LoVo (cell line): ENCODE results near the gene CLDN22.

Source experiments
- DNase-seq: peaks from one replicate; pipeline ENCODE4 v3.0.0-alpha.2; 2016; ENCODE audit warnings: low spot score

Gene CLDN22

DNA sequence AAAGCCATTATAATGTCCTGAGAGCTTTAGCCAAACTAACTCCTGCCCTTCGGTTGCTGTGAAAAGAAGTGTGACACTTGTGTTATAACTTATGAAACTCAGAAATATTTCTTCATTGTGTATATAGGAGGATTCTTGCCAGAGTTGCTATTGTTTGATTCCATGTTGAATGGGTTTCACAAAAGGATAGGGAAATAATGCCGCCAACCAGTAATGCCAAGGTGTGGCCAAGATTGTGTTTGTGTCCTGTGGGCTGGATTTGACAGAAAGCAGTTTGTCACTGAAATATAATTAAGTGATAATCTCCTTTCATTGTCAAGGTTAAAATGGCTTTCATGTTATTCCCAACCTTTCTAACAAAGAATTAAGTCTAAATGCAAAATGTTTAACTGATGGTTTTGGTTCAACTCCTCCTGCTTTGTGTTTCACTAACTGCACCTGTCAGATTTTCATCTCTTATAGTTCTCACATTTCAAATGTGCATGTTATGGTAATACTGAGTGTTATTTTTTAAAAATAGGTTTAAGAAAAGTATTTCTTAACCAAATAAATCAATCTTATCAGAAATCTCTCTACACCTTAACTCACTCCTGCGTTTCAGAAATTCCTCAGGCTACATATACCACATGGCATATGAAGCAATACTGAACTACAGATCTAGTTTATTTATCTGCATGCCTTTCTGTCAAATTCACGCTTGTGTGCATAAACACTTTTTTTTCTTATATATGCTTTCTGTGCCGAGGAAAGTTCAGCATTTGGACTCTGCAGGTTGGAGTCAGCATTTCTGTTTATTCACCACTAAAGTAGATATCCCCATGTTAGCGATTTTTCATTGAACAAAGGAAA, at the start of gene CLDN22:
Gene CLDN22 (minus strand): TSS at position 66 of the 849 bp plus-strand sequence. CDS start 58 bp downstream, at position 8.
- DNase-seq, result no peak

DNA sequence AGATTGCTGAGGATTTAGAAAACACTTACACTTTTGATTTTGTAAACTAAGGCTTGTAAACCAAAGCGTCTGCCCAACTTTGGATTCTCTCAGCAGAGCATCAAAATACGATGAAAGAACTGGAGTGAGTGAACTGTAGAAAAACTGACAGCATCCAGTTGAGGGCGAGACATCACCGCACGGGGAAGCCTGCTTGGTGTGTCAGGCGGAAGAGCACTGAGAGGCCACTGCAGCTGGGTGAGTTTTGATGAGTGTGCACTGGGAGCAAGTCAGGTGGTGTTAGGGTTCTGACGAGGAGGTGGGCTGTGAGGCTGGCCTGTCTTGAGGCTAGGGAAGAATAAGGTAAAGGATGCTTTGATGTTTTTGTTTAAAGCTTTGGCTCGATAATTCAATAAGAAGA, 49.0 kb upstream of the CLDN22 start:
- no peak for DNase-seq

DNA sequence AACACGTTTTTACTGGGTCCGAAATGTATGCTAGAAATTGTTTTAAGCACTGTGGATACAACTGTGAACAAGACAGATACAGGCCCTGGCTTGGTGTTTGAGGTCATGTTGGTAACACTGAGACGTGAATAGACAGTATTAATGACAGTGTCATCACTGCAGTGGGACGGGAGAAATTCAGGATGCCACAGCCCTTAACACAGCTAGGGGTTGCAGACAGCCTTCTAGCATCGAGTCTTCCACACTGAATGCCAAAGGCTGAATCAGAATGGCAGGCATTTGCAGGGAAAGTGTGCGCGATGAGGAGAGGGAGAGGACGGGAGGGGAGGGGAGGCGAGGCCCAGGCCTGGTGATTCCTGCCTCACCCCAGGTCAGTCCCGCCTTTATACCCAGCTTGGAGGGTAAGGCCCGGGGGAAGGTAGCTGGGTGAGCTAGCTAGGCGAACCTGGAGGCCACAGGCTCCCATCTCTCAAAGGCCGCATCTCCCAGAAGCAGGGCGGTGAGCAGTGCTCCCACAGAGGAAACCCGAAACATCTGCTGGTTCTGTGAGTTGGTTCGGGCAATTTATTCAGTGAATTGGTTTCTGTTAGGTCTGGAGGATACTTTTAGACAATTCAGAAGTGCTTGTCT, 46.2 kb upstream of the CLDN22 start:
- DNase-seq, result no peak

DNA sequence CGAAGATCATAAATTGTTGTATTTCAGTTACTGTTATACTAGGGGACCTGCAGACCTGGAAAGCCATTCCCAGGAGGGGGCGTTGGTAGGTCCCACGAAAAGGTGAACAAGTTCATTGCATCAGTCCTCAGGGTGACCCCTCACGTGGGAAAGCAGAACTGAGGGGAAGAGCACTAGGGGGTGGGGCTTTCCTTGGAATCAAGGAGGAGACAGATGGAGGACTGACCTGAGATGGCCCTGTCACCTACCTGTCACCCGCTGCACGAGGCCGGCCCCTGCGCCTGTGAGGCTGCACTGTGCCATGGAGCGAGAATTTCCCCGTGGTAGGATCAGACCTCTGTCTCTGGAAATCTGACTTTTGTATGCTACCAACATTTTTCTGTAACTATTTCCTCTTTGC, 43.9 kb upstream of the CLDN22 start:
- no peak for DNase-seq

DNA sequence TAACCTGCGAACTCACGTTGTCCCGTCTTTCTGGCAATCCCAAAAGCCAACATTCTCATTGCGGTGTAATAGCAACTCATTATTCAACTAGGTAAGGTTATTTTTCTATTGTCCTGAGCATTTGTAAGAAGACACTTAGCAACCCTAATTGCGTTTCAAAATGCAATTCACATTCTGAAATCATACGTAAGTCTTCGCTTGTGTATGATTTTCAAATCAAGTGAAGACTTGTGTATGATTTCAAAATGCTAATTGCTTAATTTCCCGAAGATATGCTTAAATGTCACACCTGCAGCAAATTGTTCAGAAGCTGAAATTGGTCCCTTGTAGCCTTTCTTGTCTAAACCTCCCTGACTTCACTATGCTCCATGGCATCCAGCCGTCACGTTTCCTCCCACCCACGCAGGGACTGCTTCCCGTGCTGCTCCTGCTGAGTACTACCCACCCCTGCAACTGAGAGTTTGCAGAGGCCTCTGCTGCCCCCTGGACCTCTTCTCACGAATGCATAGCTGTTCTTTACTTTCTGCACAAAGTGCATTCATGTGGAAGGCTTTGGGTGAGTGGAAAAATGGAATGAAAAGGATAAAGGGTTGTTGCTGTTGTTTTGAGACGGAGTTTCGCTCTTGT, 43.0 kb upstream of the CLDN22 start:
- DNase-seq, result no peak

DNA sequence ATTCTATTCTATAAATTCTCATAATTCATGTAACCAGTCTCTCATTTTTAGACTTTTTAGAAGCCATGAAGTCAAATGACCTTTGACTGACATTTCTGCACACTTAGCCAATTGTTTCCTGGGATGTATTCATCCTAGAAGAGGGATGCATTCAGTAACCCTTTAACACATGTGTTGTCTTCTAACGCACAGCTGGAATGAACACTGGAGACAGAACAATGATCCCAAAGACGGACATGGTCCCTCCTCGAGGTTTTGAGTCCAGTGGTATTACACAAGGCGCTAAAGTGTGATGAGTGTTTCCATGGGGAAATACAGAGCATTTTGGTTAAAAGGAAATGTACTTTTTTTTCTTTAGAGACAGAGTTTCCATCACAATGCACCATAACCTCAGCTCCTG, 42.0 kb upstream of the CLDN22 start:
- DNase-seq, result no peak

DNA sequence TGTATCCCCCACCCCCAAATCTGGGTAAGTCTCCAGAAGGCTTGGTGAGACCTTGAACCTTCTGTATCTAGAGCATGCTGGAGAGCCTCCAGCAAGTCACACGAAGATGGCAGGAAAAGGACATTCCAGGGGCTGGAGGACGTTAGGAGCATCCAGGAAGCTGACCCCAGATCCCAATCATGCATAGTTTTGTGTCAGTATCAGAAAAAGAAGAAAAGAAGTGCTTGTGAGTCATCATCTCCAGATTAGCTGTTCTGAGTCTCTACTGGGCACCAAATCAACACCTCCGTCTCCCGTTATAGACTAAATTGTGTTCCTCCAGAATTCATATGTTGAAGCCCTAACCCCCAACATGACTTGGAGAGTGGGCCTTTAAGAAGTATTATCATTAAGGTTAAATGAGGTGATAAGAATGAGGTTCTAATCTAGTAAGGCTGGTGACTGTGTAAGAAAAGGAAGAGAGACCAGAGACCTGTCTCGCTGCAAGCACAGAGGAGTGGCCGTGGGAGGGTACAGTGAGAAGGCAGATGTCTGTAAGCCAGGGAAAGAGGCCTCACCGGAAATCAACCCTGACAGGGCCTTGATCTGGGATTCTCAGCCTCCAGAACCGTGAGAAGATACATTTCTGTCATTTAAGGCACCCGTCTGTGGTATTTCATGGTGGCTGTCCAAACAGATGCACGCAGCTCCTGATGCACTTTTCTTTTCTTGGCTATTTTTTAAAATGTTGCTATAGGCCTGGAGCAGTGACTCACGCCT, 40.3 kb upstream of the CLDN22 start:
- no peak for DNase-seq

DNA sequence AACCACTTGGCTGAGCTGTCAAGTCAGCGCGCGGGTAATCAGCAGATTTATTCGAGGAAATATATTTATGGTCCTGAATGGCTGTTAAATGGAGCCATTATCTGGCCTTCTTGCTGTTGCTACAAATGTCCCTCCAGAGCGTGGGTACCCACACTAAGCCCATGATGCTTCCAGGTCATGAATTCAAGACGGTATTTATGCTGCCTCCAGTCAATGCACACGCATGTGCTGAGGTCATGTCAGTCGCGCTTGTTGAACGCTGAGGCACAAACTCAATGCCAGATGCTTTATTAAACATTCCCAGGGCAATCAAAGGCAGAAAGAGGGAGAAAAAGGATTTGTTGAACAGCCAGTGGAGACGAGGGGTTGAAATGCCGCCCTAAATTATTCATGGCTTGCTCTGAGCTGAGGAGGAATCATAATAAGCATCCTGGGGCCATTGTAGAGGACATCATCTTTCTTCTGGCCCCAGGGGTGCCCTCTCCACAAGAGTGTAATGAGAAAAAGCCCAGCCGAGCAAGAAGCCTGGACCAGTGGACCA, 38.2 kb upstream of the CLDN22 start:
- no peak for DNase-seq

DNA sequence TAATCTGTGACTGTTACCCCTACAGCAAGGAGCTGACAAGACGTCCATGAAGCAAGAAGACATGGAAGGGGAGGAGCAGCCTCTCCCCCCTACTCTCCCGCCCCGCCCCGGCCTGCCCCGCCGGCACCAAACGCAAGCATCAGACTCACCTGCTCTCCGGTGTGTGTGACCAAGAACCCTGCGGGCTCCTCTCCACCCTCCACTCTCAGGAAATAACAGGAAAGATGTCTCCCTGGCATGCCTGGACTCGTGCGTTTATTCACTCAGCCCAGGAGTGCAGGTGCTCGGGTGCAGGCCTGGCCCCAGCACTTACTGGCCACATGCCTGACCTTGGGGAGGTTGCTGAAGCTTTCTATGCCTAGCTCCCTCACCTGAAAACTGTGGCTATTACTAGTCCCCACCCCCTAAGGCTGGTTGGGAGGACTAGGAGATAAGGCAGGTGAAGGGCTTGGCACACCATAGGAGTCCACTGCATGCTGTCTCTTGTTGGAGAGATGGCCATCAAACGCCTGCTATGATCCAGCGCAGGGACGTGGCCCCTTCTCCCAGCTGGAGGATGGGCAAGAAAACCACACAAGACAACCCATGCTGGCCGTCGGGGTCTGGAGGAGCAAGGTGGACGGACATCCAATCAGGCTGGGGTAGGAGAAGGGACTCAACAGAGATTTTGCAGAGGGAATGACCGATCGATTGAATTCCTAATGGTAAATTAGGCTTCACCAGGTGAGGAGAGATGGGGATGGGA, 37.0 kb upstream of the CLDN22 start:
- DNase-seq, result no peak

DNA sequence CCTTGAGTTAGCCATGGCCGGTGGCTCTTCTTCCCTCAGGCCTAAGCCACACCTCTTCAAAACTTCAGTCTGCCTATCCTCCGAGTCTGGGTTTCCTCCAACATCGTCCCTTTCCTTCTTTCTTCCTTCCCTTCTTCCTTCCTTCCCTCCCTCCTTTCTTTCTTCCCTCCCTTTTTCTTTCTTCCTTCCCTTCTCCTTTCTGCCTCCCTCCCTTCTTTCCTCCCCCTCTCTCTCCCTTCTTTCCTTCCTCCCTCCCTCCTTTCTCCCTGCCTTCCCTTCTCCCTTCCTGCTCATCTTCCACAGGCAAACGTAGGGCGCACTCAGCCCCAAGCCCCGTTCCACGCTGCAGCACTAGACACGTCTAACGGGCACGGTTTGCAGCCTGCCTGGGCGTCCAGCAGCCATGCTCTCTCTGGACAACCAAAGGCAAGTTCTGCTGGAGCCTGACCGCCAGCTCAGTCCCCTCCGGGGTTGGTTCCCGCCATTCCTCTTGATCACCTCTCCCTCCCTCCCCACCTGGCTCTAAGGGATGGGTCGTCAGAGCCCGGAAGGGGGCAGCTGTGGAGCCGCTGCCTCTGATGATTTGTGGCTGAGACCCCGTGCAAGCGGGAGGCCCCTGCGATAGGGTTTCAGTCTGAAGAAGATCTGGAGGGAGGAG, 36.2 kb upstream of the CLDN22 start:
- DNase-seq, result no peak

DNA sequence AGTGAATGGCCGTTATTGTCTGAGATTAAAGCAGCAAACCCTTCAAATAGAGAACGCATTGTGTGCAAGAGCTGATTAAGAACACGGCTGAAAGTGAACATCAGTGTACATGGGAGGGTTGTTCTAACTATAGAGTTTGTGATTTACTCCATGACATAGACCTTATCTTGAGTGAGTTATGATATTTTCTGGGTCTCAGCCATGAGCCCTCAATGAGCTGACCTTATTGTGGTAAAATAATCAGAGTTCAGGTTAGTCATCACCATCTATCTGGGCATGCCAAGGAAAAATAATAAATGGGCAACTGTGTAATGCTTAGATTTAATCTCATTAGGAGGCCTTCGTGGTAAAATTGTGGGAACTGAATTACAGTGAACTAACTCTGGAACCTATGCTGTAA, 35.3 kb upstream of the CLDN22 start:
- DNase-seq, result no peak

DNA sequence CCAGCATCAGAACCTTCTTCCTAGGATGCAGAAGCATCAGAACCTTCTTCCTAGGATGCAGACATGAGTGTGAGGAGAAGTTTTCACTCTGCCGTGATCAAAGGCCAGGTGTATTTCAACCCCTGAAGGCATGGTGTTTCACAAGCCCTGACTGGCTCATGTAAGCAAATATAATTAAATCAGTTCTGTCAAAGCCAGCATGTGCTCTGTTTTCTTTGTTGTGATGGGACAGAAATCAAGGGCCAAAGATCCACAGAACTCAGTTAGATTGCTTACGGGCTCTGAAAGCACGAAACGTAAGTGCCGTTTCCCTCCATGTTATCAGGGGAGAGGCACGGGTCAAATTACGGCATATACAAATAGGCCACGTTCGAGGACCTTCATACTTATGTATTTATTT, 34.1 kb upstream of the CLDN22 start:
- DNase-seq, result no peak

DNA sequence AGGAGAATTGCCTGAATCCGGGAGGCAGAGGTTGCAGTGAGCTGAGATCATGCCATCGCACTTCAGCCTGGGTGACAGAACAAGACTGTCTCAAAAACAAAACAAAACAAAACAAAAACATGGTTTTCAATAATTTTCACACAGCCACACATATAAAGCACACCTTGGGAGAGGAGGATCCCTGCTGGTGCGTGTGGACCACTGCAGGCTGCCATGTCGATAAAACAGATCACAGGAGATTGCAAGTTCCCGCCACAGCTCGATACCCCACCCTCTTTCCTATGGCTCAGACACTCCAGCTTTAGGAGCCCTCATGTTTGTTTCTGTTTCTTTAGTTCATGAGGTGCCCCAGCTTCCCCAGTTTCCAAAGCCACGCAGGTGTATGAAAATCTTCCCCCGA, 33.5 kb upstream of the CLDN22 start:
- no peak for DNase-seq

DNA sequence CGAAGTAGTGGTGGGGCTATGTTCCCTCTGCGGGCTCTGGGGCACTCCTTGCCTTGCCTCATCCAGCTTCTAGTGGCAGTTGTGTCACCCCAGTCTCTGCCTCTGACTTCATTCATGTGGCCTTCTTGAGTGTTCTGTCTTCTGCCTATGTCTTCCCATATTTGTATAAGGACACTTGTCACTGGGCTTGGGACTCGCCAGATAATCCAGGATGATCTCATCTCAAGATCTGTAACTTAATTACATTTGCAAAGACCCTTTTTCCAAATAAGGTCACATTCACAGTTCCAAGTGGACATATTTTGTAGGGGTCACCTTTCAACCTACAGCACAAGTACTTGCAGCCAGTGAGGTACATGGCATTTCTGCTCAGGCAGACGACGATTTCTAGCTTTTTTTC, 32.5 kb upstream of the CLDN22 start:
- no peak for DNase-seq

DNA sequence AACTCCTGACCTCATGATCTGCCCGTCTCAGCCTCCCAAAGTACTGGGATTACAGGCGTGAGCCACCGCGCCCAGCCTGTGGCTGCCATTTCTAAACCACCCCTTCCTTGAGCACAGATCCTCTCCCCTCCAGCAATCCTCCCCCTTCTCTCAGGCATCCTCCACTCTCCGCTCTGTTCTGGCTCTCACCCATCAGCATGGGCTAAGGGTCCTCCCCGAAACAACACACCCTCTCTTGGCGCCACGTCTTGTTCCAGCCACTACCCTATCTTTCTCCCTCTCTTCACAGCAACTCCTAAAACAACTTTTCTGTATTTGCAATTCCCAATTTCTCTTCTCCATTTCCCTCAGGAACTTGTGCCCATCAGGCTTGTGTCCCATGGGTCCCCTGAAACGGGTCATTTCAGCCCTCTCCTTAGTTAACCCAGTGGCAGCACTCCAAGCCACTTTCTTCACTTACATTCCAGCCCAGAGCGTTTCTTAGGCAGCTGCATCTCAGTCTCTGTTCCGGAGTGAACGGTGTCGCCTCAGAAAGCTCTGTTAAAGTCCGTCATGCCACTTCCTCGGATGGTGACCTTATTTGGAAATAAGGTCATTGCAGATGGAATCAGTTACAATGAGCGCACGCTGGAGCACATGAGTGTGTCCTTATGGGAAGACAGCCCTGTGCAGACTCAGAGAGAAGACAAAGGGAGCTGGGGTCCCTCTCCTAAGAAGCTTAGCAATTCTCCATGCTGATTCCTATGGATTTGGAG, 30.4 kb upstream of the CLDN22 start:
- no peak for DNase-seq

DNA sequence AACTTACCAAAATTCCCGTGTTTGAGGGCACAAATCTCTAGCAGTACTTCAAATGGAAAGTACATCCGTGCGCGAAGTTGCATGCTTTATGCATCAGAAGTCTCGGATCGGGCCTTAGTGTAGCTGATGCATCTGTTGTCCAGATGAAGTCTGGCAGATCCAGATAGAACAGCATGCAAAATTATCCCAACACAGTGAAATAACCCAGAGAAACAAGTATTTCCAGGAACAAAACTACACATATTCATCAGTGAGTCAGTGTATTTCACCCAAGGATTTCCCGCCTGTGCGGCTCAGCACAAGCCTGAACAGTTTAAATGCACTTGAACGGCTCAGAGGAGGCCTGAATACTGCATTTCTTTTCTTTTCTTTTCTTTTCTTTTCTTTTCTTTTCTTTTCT, 29.6 kb upstream of the CLDN22 start:
- no peak for DNase-seq

DNA sequence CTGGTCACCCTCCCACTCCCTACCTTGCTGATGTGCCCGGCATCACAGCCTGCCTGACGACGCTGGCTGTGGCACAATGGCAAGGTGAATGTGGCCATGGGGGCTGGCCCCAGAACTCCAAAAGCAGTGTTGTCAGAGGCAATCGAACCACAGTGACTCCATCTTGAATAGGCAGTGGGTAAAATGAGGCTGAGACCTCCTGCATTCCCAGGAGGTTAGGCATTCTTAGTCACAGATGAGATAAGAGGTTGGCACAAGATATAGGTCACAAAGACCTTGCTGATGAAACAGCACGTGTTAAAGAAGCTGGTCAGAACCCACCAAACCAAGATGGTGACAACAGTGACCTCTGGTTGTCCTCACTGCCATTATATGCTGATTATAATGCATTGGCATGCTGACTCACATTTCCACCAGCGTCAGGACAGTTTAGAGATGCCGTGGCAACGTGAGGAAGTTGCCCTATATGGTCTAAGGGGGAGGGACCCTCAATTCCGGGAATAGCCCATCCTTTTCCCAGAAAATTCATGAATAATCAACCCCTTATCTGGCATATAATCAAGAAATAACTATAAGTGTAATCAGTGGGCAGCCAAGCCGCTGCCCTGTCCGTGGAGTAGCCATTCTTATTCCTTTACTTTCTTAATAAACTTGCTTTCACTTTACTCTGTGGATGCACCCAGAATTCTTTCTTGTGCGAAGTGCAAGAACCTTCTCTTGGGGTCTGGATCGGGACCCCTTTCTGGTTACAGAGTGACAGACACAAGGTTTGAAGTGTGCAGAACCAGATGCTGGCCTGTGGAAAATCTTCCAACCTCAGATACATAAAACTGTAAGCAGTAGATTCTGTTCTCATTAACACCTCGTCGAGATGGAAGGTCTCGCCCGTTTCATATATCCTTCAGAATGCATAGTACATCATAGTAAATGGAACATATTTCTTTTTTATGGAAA, 28.9 kb upstream of the CLDN22 start:
- DNase-seq, result no peak

DNA sequence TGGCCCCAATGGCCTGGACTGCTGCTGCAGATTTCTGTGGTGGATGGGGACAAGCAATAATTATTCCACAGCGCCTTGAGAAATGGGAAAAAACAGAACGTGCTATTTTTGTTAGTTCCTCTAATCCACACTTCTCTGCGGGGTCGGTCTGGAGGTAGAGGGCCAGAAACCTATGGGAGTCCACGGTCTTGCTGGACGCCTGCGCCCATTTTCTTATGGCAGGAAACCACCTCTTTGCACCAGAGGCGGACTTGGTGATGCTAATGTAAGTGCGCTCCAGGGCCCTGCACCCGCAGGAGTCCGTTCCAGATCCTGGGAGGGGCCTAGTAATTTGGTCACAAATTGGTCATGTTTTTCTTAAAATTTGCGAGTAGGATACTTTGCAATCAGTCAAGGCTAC, 28.1 kb upstream of the CLDN22 start:
- DNase-seq, result no peak

DNA sequence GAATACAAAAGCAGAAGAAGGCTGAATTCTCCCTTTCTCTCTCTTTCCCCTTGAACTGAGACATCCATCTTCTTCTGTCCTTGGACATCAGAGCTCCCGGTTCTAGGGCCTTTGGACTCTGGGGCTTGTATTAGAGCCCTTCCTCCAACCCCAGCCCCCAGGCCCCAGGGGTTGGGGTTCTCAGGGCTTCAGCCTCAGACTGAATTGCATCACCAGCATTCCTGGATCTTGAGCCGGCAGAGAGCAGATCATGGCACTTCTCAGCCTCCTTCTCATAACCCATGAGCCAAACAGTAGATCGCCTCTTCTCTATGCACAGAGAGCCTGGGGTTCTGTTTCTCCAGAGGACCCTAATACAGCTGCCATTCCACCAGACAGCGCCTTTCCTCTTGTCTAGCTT, 27.5 kb upstream of the CLDN22 start:
- DNase-seq, result no peak
